AG04450 (cell line): ENCODE results near the gene CNTNAP2. TPM values are rescaled to one million over a fixed set of nuclear protein-coding genes. Genes with fewer than 3 reads are reported as not detected.

Experiments used
- CTCF ChIA-PET: fragments of 300-600, 350-600 bp; formaldehyde crosslinking; extraction: SDS; loops from one replicate; lab custom pipeline; 2022; ENCODE audit warnings: antibody characterized with exemption, inconsistent platforms; lab: Charles Lee
- POLR2A ChIA-PET: fragments of 350-600 bp; formaldehyde crosslinking; extraction: SDS; loops from one replicate; lab custom pipeline; 2021; ENCODE audit warnings: antibody characterized with exemption, inconsistent platforms; lab: Yijun Ruan, JAX
- DNase-seq: peaks from one replicate; pipeline ENCODE4 v3.0.0-alpha.2; 2011; ENCODE audit warnings: low read depth, low spot score
- H3K27ac ChIP-seq: one replicate; pipeline ENCODE4 v1.5.1; 2012; ENCODE audit warnings: low read depth, low read length, control low read depth
- H3K27me3 ChIP-seq: one replicate; pipeline ENCODE4 v1.6.0; 2012; ENCODE audit warnings: low read length; ENCODE audit not compliant: control insufficient read depth, insufficient read depth
- H3K4me3 ChIP-seq: 2 replicates; pipeline ENCODE4 v1.5.1; 2011; ENCODE audit warnings: mild to moderate bottlenecking, low read depth, low read length, control low read depth
- H3K9me3 ChIP-seq: 2 replicates; pipeline ENCODE4 v1.5.1; 2012; ENCODE audit warnings: low read length; ENCODE audit not compliant: control insufficient read depth, insufficient read depth
- CTCF ChIP-seq: IDR thresholded peaks from 2 replicates; pipeline ENCODE4 v1.5.1; 2011; ENCODE audit warnings: low read depth, low read length, control low read depth, inconsistent platforms
- polyA plus RNA-seq: library from polyadenylated mRNA; depleted of rRNA; stranded (reverse); fragments of >200 nt; gene quantifications from 2 replicates; pipeline ENCODE4 v1.2.3, GENCODE V29; 2011

CNTNAP2 gene
- polyA plus RNA-seq, 1 experiment, result not detected

DNA sequence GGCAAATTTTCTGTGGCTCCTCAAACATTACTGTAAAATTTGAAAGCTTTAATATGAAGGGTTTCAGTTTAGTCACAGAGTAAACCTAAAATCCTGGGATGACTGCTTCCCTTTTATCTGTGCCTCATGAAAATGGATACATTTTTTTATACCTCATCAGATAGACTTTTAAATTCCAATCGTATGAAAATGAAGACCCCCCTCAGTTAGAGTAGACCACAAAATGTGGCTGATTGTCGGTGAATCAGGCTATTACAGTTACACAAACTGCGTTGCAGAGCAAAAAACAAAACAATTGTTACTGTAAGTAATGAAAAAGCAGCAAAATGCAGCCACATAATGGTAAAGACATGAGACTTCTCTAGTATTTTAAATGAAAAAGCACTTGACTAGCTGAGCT, 296.2 kb downstream of the CNTNAP2 start:
- no peak for TF ChIP-seq CTCF
- CTCF ChIA-PET, result no interaction called here
- no peak overlapping the region for H3K4me3 ChIP-seq

GRCh38 chr7:146414373-146414772, 297.8 kb downstream of the CNTNAP2 start:
- Histone ChIP-seq H3K9me3 (peaks cover 13% of the 10 kb centered on the region), H3K27ac (no peak overlapping the region), H3K27me3 (no peaks in the 10 kb centered on the region), H3K4me3 (no peak overlapping the region)
- no peak for TF ChIP-seq CTCF
- POLR2A ChIA-PET, result no interaction called here
- CTCF ChIA-PET, result no interaction called here
- no peak for DNase-seq

More for the DNA sequence above, 296.2 kb downstream of the CNTNAP2 start:
- POLR2A ChIA-PET, result no interaction called here
- Histone ChIP-seq H3K9me3 (peaks cover 11% of the 10 kb centered on the region), H3K27ac (no peak overlapping the region), H3K27me3 (no peaks in the 10 kb centered on the region)
- no peak for DNase-seq

DNA sequence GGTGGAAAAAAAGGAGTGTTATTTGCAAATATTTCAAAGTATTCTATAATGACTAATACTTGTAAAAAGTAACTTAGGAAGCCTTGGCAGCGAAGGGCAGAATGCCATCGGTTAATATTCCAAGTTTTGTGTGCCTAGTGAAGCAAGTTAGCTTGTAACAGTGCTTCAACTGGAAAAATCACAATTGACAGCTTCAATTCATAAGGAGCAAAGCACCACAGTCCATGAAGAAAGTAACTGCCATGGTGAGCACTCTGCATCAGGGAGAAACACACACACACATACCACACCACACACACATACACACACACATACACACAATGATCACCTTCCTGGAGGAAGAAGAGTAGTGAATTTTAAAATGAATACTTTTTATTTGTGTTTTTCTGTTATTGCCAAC, 298.3 kb downstream of the CNTNAP2 start:
- peaks cover 13% of the 10 kb centered on the region for H3K9me3 ChIP-seq
- no peak overlapping the region for H3K27ac ChIP-seq
- POLR2A ChIA-PET, result no interaction called here
- no peaks in the 10 kb centered on the region for H3K27me3 ChIP-seq
- DNase-seq, result no peak
- no peak overlapping the region for H3K4me3 ChIP-seq
- CTCF ChIA-PET, result no interaction called here
- no peak for TF ChIP-seq CTCF

GRCh38 chr7:146417176-146417575, 300.6 kb downstream of the CNTNAP2 start:
- ChIA-PET CTCF (no interaction called here), POLR2A (no interaction called here)
- Histone ChIP-seq H3K4me3 (no peak overlapping the region), H3K27me3 (no peaks in the 10 kb centered on the region), H3K9me3 (peaks cover 6% of the 10 kb centered on the region; the same call in 1 of the 2 replicates), H3K27ac (no peak overlapping the region)
- DNase-seq, result no peak
- TF ChIP-seq CTCF, result no peak

DNA sequence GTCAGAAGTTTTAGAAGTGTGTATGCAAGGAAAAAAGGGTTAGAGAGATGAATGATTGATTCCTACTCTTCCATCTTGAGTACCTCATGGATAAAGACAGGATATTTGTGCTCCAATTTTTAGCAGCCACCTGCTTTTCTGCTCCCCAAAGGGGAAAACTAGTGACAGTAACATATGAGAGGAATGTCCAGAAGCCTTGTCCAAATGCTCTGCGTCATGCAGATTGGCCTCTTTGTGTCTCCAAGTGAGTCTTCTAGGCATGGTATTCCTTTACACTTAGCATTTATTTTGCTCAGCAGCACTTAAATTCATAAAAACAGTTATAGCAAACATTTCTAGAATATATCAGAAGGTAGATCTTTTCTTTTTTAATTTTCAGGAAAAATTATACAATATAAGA, 306.8 kb downstream of the CNTNAP2 start:
- no peak for TF ChIP-seq CTCF
- no peak for DNase-seq
- ChIA-PET POLR2A (no interaction called here), CTCF (no interaction called here)
- no peak overlapping the region for H3K27ac ChIP-seq
- no peaks in the 10 kb centered on the region for H3K27me3 ChIP-seq
- H3K4me3 ChIP-seq, result no peak overlapping the region
- peaks cover 4% of the 10 kb centered on the region; the same call in 1 of the 2 replicates for H3K9me3 ChIP-seq
